CD4-positive, alpha-beta T cell treated with Interleukin-1 beta for 1 hour (primary cell): ENCODE results near the gene C1orf35.

Source experiments
- DNase-seq, 2 donors: peaks; one replicate each; pipeline ENCODE4 v3.0.0-alpha.2; 2020 to 2022

C1orf35 gene

DNA sequence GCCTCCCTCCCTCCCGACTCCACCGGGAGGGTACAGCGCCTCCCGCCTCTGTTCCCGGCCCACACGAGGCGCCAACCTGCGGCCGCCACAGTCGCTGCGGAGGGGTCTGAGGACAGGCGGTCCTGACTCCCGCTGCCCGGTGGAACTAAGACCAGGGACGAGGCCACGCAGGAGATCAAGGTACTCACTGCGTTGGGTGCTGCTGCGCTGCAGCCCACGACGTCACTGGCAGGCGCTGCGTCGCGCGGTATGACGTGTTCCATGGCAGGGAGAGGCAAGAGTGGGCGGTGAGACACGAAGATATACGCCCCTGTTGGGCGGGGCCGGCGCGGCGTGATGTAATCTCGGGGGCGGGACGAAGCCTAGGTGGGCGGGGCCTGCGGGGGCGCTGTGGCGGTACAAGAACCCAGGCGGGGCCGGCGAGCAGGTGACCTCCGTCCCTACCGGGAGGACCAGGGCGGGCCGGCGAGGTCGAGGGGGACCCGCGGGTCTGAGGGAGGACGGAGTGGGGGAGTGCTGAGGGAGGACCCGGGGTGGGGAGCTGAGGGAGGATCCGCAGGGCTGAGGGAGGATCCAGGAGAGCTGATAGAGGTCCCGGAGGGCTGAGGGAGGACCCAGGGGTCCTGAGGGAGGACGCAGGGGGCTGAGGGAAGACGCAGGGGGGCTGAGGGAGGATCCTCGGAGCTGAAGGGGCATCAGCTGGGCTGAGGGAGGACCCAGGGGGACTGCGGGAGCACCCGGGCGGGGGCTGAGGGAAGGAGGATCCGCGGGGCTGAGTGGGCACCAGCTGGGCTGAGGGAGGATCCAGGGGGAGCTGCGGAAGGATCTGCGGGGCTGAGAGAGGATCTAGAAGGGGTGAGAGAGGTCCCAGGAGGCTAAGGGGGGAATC is 6.2 kb upstream of the C1orf35 start, which contains the start of gene MRPL55:
MRPL55 (minus strand) TSS at position 227 of the 889 bp plus-strand sequence. CDS start 1,039 bp downstream, outside the sequence.
- DNase-seq, result peak; percentile 97 to 98

DNA sequence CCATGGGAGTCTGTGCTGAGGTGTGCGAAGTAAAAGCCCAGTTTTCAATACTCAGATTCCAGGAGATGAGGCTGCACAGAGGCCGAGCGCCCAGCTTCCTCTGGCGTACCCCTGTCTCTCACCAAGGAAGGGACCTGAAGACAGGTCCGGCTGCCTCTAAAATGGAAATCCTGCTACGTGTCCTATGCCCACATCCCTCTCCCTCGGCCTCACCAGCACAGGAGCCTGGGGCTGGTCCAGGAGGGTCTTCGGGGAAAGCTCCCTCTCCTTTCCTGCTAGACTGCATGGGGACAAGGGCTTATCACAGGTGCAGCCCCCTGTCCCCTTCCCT is 5.6 kb upstream of the C1orf35 start:
- DNase-seq, result no peak

DNA sequence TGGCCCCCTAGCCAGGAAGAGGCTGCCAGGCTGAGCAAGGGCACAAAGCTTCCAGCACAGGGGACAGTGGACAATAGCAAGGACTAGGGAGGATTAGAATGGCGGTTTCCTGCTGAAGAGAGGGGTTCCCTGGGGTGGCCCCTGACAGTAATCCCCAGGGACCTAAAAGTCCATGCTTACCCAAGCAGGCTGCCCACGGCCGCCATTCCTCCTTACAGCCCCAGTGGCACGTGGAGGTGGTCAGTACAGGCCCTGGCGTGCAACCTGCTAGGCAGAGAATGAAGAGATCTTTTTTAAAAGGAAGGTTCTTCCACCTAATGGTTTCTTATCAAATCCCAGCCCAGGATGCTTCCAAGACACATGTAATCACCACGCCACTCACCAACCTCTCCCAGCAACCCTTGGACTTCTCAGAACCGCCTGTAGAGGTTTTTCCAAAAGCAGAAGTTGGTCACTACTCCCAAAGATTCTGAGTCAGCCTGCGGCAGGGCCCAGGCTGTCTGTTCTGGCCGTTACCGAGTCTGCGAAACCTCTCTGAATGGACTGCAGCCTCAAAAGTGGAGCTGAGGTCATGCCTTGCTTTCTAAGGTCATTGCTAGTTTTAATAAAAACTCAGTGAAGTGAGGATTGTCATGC is 5.0 kb upstream of the C1orf35 start:
- DNase-seq, result no peak

DNA sequence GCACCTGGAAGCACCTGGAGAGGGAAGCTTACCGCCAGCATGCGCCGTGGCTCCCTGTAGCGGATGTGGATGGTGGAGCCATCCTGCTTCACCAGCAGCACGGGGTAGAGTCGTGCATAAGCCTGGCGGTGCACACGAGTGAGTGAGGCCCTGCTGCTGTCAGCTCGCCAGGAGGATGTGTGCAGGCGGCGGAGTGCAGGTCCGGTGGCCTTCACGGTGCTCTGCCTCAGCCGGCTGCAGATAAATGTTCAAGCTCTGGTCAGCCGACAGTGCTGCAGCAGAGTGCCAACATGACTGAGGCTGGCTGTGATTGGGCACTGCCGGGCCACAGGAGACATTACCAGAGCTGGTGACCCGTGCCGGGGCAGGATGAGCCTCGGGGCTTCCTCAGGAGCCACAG is 4.5 kb upstream of the C1orf35 start:
- no peak for DNase-seq

DNA sequence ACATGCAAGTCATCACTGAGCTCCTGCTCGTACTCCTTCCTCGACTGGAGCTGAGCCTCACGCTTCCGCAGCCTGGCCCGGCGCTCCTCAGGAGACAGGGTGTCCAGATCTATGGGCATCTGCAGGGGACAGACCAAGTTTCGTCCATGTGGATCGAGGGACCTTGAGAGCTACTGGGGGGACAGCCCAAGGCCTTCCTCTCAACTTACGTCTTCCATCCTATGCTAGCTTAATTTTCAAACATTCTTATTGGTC is 3.6 kb upstream of the C1orf35 start:
- no peak for DNase-seq

DNA sequence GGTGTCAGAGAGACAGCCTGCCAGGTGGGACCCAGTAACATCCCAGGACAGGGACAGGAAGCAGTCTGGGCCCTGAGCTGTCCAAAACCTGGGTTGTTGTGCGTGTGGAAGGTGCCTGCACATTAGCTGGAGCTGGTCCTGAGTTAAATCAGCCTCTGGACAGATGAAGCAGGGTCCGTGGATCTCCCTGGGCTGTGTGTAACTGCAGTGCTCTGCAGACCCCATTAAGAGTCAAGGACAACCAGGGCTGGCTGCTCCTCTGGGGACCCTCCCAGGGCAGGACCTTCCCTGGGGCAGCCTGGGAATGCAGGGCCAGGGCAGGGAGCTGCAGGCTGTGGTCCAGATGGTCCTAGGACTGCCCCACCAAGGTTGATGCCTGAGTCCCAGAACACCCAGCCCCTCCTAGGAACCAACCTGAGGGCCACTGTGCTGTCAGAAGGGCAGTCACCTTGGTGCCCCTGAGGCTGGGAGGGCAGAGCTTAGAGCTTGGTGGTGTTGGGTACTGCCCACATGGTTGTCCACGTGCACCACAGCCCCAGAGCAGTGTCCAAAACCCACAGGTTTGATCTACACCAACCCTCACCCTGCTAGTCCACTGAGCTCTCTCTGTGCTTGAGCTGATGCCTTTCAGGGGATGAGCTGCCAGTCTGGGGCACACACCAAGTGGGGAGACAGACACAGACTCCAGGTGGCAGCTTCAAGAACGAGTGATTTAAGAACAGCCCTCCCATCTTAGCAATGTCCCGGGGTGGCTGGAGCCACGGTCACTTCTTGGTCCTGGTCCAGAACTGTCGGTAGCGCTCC is 3.1 kb upstream of the C1orf35 start:
- DNase-seq, result no peak

DNA sequence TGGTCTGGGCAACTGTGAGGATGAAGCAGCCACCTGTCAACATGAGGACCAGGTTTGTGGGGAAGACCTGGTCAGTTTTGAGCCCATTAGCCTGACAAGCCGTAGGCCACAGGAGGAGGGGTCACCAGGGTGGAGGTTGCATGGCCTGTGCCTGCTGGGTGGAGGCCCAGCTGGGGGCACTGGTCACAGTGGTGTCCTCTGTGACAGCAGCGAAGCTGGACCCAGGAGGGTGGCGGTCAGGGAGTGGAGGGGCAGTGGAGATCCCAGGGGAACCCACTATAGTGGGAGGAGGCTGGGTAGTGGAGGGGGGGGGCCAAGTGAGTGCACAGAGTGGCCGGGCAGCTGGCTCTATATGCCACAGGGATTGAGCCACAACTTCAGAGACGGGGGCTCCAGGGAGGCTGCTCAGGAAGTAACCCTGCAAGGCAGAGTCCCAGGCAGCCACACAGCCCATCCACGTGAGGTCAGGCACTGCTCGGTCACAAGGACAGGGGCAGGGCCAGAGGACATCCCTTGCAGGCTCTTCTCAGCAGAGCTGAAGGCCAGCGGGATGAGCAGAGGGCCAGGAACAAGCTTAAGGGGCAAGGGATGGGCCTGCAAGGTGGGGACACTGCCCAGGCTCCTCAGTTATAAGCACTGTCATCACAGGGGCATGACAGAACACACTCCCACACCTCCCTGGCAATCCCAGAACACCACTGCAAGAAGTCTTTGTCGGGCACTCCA is 2.3 kb upstream of the C1orf35 start:
- no peak for DNase-seq

DNA sequence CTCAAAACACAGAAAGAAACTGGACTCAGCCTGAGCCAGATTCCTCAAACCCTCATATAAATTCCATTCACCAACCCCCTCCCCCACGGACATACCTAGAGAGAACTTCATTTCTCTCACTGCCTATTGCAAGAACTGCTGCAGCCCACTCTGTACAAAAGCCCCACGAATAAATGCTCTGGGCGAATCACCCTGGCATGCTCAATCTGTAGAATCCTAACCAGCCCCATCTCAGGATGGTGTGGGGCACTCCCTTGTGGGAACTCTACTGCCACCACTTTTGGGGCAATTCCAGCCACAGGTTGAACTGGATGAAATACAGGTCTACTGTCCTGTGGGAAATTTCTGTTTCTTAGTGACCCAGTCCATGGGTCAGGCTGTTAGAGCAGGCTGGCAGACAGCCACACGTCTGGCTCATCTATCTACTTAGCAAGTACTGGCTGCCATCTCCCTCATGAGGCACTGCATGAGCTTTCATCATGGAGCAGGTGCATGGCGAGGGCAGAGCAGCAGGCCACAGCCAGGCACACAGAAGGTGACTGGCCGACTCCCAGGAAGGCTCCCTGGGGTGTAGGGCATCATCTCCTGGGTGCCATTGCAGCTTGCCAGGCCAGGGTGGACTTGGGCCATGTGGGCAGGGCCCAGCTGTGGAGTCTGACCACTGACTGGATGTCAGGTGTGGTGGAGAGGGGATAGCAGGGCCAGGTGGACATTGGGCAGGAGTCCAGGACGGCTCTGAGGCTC is 1.6 kb upstream of the C1orf35 start:
- DNase-seq, result no peak

DNA sequence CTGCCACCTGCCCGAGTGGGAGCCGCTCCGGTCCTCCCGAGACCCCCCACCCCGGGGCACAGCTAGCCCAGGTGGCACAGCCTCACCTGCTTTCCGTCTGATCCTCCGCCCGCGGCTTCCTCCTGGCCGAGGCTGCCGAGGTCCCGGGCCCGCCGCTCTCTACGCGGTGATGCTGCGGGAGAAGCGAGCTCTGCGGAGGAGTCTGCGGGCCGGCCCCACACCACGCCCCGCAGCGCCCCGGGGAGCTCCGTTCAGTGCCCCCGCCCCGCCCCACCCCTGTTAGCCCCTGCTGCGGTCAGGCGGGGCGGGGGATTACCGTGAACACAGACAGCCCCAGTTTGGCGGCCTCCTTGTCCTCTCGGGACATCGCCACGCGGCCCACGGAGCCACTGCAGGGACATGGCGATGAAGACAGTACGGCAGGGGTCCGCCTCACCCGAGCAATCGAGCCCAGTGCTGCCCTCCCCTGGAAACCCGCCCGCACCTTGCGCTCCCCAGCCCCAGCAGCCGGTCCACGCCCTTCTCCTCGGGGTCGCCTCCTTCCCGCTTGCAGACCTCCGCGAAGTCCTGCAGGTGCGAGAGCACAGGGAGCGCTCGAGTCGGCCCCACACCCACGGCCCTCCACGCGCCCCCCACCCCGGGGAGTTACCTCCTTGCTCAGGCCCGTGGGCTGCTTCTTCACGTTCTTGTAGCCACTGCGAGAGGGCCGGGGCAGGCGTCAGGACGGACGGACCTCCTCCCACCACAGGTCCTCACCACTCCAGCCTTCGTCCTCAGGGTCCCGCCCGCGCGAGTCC is 933 bp downstream of the C1orf35 start:
- DNase-seq, result peak; percentile 64 to 69

DNA sequence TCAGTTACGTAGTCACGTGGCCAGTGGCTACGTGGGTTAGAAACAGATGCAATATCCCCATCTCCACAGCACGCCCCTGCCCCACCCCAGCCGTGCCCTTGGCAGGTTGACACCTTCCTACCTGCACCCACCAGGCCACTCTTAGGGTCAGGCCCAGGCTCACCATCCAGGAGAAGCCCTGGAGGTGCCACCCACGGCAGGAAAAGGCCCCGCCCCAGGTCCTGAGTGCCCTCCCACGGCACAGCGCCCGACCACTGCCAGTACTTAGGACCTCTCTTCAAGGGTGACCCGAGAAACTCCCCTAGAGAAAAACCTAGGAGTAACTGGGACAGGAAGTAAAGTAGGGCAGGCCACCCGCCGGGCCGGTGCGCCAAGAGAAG is 1.5 kb downstream of the C1orf35 start:
- DNase-seq, result peak in 1 of 2 donors; percentile 45

DNA sequence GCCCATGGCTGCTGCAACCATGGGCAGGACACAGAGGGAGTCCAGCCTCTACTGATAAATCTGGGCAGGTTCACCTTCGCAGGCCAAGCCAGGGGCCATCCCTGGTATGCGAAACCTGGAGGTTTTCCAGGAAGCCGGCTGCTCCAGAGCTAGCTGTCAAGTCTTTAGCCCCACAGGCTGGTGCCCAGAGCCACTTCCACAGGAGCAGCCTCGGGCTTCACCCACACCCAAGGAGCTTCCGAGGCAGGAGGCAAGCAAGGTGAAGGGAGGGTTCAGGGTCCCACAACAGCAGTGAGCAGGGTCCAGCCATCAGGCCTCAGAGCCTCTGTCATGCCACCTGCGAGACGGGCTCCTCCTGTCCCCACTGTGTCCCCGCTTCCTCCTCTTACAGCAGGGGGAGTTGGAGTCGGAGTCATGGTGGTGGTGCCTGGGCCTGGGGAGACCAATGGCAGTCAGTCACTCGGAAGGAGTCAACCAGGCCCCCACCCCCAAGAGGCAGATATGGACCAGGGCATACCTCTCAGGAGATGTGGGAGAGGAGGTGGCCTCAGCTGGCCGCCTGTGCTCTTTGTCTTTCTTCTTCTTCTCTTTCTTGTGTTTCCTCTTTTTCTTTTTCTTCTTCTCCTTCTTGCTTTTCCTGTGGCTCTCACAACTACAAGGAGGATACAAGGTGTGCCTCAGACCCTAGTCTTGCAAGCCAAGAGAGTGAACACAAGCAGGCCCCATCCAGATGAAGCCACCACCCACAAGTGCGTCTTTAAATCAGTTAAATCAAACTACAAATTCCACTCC is 2.1 kb downstream of the C1orf35 start:
- DNase-seq, result no peak

DNA sequence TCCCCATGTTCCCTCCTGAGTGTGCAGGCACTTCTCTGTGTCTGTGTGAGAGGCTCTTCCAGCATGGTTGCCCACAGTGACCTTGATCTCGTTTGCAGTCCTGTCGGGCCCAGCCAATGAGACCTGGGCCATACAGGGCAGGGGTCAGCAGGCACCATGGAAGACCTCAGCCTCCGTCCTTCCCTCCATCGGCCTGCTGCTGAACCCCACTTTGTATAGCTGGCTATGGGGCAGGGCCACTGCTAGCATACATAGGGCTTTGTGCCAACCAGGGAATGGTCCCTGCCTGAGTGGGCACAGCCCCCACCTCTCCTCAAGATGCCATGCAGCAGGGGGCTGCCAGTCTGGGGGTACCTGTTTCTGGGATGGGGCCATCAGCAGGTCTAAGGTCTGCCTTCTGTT is 3.8 kb downstream of the C1orf35 start:
- DNase-seq, result no peak

DNA sequence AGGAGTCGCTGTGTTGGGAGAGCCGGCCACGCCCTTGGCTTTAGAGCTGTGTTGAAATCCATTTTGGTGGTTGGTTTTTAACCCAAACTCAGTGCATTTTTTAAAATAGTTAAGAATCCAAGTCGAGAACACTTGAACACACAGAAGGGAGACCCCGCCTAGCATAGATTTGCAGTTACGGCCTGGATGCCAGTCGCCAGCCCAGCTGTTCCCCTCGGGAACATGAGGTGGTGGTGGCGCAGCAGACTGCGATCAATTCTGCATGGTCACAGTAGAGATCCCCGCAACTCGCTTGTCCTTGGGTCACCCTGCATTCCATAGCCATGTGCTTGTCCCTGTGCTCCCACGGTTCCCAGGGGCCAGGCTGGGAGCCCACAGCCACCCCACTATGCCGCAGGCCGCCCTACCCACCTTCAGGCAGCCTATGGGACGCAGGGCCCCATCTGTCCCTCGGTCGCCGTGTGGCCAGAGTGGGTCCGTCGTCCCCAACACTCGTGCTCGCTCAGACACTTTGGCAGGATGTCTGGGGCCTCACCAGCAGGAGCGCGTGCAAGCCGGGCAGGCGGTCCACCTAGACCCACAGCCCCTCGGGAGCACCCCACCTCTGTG is 4.7 kb downstream of the C1orf35 start:
- no peak for DNase-seq

DNA sequence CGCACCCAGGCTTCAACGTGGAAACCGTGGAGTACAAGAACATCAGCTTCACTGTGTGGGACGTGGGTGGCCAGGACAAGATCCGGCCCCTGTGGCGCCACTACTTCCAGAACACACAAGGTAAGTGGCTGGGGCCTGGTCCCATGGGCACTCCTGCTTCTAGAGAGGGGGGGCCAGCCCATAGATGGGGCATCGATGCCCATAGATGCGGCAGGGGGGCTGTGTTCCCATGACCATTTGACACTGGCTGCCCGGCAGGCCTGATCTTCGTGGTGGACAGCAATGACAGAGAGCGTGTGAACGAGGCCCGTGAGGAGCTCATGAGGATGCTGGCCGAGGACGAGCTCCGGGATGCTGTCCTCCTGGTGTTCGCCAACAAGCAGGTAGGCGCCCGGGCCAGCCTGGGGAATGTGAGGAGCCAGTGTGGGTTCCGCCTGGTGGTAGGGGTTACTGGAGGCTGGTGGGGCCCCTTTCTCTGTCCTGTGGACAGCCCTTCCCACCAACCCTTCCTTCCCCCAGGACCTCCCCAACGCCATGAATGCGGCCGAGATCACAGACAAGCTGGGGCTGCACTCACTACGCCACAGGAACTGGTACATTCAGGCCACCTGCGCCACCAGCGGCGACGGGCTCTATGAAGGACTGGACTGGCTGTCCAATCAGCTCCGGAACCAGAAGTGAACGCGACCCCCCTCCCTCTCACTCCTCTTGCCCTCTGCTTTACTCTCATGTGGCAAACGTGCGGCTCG is 5.6 kb downstream of the C1orf35 start:
- DNase-seq, result no peak

DNA sequence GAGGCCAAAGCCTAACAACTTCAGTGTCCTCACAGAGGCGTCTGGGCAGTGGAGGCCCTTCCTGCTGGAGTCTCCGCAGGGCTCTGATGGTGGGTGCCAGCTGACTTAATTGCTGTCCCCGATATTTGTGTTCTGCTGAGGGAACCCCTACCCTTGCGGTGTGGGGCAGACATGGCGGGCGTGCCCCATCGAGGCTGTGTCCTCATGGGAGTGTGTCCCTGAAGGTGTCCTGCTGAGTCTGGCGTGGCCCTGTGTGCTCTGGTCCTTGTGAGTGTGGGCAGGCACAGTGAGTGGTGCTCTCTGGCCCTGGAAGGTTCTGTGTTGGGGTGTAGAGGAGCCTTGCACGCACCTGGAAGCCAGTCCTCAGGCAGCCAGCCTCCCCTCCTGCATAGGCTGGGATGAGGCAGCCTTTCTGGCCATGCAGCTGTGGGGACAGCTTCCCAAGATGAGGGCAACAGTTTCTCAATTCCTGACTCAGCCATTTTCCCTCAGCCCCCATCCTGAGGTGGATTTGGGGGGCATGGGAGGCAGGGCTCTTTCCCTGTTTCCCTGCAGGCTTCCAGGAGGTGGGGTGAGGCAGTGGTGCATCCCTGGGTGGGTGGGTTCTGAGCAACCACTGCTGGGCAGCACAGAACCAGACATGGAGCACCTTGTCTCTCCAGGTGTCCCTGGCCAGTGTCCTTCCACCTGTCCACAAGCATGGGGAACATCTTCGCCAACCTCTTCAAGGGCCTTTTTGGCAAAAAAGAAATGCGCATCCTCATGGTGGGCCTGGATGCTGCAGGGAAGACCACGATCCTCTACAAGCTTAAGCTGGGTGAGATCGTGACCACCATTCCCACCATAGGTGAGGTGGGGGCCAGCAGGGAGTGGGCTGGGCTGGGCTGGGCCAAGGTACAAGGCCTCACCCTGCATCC is 6.5 kb downstream of the C1orf35 start:
- DNase-seq, result no peak

DNA sequence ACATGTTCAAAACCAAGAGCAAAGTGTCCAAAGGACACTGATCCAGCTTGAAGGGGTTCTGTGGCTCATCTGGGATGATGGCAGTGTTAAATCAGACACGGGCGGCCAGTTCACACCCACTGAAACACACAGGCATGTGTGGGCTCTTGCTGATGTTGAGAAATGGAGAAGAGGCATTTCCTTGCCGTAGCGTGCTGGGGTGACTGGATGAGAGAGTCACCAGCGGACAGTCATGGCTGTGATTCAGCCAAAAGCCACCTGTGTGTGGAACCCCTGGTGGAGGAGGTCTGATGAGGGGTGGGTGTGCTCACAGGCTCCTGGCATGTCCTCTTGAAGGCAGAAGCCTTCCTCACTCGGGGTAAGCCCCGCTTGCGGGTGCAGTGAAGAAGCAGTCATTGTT is 7.2 kb downstream of the C1orf35 start:
- DNase-seq, result no peak

DNA sequence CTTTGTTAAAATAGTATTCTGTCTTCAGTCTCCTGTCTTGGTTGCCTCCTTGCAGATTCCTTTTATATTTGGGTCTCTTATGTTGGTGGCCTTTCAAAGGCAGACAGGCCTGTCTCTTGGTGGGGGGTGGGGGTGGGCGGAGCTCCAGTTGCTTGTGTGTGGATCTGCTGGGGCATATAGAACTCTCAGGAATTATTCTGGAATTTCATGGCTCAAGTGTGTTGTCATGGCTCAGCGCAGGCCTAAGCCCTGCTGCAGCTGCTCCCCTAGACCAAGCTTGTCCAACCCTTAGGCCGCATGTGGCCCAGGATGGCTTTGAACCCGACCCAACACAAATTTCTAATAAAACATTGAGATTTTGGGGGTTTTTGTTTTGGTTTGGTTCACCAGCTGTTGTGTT is 8.0 kb downstream of the C1orf35 start:
- no peak for DNase-seq

DNA sequence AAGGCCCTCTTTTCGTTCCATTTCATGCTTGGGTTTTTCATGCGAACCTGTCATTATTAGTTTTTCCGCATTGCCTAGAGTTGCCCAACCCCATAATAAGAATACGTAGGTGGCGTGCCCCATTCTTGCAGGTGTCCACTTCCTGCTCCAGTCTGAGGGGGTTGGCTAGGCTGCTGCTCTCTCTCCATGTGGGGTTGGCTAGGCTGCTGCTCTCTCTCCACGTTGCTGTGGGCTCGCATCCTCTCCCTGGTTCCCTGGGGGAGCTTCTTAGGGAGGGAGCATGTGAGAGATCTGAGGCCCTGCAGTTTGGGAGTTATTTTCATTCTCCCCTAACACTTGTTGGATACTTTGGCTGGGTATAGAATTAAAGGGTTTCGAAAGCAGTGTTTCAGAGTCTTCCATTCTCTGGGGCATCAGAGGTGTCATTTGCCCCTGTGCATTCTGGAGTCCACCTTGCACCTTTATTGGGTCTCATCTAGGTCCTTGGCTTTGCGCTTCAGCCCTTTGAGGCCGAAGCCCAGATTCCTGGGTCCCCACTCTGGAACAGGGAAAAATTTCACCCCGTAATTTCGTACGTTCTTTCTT is 8.6 kb downstream of the C1orf35 start:
- no peak for DNase-seq
